HepG2 (cell line): ENCODE data around the gene CCDC87. TPM values are rescaled to one million over a fixed set of nuclear protein-coding genes. Genes with fewer than 3 reads are reported as not detected.
A peak's percentile ranks its signal among the peaks of the same experiment; 100 is the strongest.

Experiments used
- GATAD1 ChIP-seq: IDR thresholded peaks from 2 replicates; pipeline ENCODE4 v1.6.1; 2016; ENCODE audit warnings: missing genetic modification reagents, missing compliant biosample characterization
- KDM2A ChIP-seq: sonication (generic); formaldehyde crosslinking; IDR thresholded peaks from 2 replicates; pipeline ENCODE4 v1.4.0; 2020; ENCODE audit warnings: low read depth, missing genetic modification reagents, borderline replicate concordance
- KDM3A ChIP-seq: IDR thresholded peaks from 2 replicates; pipeline ENCODE4 v1.6.1; 2018; ENCODE audit warnings: low read depth, missing compliant biosample characterization
- MEIS2 ChIP-seq: sonication (generic); formaldehyde crosslinking; IDR thresholded peaks from 2 replicates; pipeline ENCODE4 v1.9.0; 2021; ENCODE audit warnings: mild to moderate bottlenecking, missing genetic modification reagents
- RAD21 ChIP-seq: fragments of 450-650 bp; formaldehyde crosslinking; IDR thresholded peaks from 2 replicates; pipeline ENCODE4 v1.5.0; 2020; ENCODE audit warnings: mild to moderate bottlenecking
- RBFOX2 ChIP-seq: fragments of 200-400 bp; formaldehyde crosslinking; IDR thresholded peaks from 2 replicates; pipeline ENCODE4 v1.6.1; 2017; ENCODE audit warnings: low read depth, mild to moderate bottlenecking, low read length
- ZFP36L1 ChIP-seq: sonication (generic); formaldehyde crosslinking; IDR thresholded peaks from 2 replicates; pipeline ENCODE4 v1.8.0; 2022; ENCODE audit warnings: mild to moderate bottlenecking, missing genetic modification reagents, moderate library complexity
- ZNF350 ChIP-seq: sonication (generic); formaldehyde crosslinking; IDR thresholded peaks from 2 replicates; pipeline ENCODE4 v1.4.0; 2020; ENCODE audit warnings: mild to moderate bottlenecking, low read depth, missing genetic modification reagents, borderline replicate concordance
- ZNF546 ChIP-seq: sonication (generic); formaldehyde crosslinking; conservative IDR thresholded peaks from 2 replicates; pipeline ENCODE4 v1.8.1; 2023; ENCODE audit warnings: mild to moderate bottlenecking, missing genetic modification reagents
- ZNF816 ChIP-seq: sonication (generic); formaldehyde crosslinking; IDR thresholded peaks from 2 replicates; pipeline ENCODE4 v1.8.0; 2022; ENCODE audit warnings: missing genetic modification reagents, mild to moderate bottlenecking, borderline replicate concordance
- polyA plus RNA-seq, 8 experiments: library from polyadenylated mRNA; depleted of rRNA in 3 of 8; stranded (reverse) in 7 of 8; unstranded in 1 of 8; fragments of >200 nt; fragmentation: Illumina TruSeq in 4 of 8; extraction: Trizol in 4 of 8; gene quantifications; 2 replicates each; pipeline versions ENCODE4 v1.2.1 to v1.2.3, GENCODE V29; 2011 to 2016; ENCODE audit warnings: low read depth in 4 of 8, missing spikeins in 1 of 8, mixed read lengths in 1 of 8; ENCODE audit not compliant: insufficient read depth in 1 of 8
- total RNA-seq, 5 experiments: library from RNA; depleted of rRNA; stranded (reverse); fragments of >200 nt; fragmentation: Illumina TruSeq; extraction: Trizol; gene quantifications; 2 replicates each; pipeline ENCODE4 v1.2.3, GENCODE V29; 2016; ENCODE audit warnings: low read depth in 1 of 5
- TF ChIP-seq, protein P1 (sequence below): IDR thresholded peaks from 2 replicates; pipeline ENCODE4 v1.6.1; 2016
- TF ChIP-seq, protein P2 (sequence below): IDR thresholded peaks from 2 replicates; pipeline ENCODE4 v1.6.1; 2018; ENCODE audit warnings: missing genetic modification reagents, mild to moderate bottlenecking, missing compliant biosample characterization
- TF ChIP-seq, protein P3 (sequence below): sonication (generic); formaldehyde crosslinking; IDR thresholded peaks from 2 replicates; pipeline ENCODE4 v1.8.0; 2022; ENCODE audit warnings: mild to moderate bottlenecking, missing genetic modification reagents
- TF ChIP-seq, protein P4 (sequence below): IDR thresholded peaks from 2 replicates; pipeline ENCODE4 v1.6.1; 2016; ENCODE audit warnings: mild to moderate bottlenecking
- TF ChIP-seq, protein P5 (sequence below): sonication (generic); formaldehyde crosslinking; IDR thresholded peaks from 2 replicates; pipeline ENCODE4 v1.4.0; 2020; ENCODE audit warnings: missing genetic modification reagents
- TF ChIP-seq, protein P6 (sequence below): sonication (generic); formaldehyde crosslinking; IDR thresholded peaks from 2 replicates; pipeline ENCODE4; 2020; ENCODE audit warnings: missing genetic modification reagents, mild to moderate bottlenecking, borderline replicate concordance

Gene CCDC87
- total and polyA plus RNA-seq, 2 of the 13 experiments (the other 11 are each of a cell fraction or from before 2014, with no cell fraction given): 0.05 to 0.42 TPM

DNA sequence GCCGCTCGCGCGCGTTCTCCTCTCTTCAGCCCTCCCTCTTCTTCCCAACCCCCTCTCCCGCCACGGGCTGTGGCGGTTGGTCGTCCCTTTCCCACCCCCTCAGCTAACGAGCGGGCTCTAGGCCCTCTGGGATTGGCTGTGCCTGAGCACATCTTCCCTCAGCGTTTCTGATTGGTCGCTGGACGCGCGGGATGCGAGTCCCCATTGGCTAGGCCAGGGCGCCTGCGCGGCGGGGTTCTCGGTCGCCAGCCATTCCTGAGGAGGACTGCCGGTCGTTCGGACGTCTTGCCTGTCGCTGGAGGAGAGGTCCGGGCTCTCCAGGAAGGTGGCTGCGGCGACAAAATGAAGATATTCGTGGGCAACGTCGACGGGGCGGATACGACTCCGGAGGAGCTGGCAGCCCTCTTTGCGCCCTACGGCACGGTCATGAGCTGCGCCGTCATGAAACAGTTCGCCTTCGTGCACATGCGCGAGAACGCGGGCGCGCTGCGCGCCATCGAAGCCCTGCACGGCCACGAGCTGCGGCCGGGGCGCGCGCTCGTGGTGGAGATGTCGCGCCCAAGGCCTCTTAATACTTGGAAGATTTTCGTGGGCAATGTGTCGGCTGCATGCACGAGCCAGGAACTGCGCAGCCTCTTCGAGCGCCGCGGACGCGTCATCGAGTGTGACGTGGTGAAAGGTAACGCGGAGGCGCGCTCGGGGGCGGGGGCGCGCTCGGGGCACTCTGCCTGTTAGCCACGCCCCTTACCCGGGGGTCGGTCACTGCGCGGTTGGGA lies 23.7 kb upstream of the CCDC87 start, which contains the start of gene RBM14 (continued):
- TF ChIP-seq MEIS2 (CRISPR knock-in tag) (peak; percentile 71), ZFP36L1 (CRISPR knock-in tag) (no peak), RAD21 (CRISPR knock-in tag) (0 out of 2 replicates have a peak, but pooled peaks have one; percentile 15), ZNF350 (CRISPR knock-in tag) (peak; percentile 88), ZNF816 (CRISPR knock-in tag) (no peak), RBFOX2 (peak; percentile 99), KDM2A (CRISPR knock-in tag) (peak; percentile 91), GATAD1 (CRISPR knock-in tag) (peak; percentile 90), KDM3A (CRISPR knock-in tag) (no peak; the same call in 1 of the 2 replicates), ZNF546 (peak; percentile 95)
- TF ChIP-seq, protein P1, sequence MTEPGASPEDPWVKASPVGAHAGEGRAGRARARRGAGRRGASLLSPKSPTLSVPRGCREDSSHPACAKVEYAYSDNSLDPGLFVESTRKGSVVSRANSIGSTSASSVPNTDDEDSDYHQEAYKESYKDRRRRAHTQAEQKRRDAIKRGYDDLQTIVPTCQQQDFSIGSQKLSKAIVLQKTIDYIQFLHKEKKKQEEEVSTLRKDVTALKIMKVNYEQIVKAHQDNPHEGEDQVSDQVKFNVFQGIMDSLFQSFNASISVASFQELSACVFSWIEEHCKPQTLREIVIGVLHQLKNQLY (CRISPR knock-in tag): no peak
- TF ChIP-seq, protein P2, sequence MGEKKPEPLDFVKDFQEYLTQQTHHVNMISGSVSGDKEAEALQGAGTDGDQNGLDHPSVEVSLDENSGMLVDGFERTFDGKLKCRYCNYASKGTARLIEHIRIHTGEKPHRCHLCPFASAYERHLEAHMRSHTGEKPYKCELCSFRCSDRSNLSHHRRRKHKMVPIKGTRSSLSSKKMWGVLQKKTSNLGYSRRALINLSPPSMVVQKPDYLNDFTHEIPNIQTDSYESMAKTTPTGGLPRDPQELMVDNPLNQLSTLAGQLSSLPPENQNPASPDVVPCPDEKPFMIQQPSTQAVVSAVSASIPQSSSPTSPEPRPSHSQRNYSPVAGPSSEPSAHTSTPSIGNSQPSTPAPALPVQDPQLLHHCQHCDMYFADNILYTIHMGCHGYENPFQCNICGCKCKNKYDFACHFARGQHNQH (CRISPR knock-in tag): peak; percentile 39; the same call in 1 of the 2 replicates
- TF ChIP-seq, protein P3, sequence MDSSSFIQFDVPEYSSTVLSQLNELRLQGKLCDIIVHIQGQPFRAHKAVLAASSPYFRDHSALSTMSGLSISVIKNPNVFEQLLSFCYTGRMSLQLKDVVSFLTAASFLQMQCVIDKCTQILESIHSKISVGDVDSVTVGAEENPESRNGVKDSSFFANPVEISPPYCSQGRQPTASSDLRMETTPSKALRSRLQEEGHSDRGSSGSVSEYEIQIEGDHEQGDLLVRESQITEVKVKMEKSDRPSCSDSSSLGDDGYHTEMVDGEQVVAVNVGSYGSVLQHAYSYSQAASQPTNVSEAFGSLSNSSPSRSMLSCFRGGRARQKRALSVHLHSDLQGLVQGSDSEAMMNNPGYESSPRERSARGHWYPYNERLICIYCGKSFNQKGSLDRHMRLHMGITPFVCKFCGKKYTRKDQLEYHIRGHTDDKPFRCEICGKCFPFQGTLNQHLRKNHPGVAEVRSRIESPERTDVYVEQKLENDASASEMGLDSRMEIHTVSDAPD (CRISPR knock-in tag): peak; percentile 76; the same call in 1 of the 2 replicates
- TF ChIP-seq, protein P4, sequence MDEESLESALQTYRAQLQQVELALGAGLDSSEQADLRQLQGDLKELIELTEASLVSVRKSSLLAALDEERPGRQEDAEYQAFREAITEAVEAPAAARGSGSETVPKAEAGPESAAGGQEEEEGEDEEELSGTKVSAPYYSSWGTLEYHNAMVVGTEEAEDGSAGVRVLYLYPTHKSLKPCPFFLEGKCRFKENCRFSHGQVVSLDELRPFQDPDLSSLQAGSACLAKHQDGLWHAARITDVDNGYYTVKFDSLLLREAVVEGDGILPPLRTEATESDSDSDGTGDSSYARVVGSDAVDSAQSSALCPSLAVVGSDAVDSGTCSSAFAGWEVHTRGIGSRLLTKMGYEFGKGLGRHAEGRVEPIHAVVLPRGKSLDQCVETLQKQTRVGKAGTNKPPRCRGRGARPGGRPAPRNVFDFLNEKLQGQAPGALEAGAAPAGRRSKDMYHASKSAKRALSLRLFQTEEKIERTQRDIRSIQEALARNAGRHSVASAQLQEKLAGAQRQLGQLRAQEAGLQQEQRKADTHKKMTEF: peak; percentile 78; the same call in 1 of the 2 replicates
- TF ChIP-seq, protein P5, sequence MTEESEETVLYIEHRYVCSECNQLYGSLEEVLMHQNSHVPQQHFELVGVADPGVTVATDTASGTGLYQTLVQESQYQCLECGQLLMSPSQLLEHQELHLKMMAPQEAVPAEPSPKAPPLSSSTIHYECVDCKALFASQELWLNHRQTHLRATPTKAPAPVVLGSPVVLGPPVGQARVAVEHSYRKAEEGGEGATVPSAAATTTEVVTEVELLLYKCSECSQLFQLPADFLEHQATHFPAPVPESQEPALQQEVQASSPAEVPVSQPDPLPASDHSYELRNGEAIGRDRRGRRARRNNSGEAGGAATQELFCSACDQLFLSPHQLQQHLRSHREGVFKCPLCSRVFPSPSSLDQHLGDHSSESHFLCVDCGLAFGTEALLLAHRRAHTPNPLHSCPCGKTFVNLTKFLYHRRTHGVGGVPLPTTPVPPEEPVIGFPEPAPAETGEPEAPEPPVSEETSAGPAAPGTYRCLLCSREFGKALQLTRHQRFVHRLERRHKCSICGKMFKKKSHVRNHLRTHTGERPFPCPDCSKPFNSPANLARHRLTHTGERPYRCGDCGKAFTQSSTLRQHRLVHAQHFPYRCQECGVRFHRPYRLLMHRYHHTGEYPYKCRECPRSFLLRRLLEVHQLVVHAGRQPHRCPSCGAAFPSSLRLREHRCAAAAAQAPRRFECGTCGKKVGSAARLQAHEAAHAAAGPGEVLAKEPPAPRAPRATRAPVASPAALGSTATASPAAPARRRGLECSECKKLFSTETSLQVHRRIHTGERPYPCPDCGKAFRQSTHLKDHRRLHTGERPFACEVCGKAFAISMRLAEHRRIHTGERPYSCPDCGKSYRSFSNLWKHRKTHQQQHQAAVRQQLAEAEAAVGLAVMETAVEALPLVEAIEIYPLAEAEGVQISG: peak; percentile 62
- TF ChIP-seq, protein P6, sequence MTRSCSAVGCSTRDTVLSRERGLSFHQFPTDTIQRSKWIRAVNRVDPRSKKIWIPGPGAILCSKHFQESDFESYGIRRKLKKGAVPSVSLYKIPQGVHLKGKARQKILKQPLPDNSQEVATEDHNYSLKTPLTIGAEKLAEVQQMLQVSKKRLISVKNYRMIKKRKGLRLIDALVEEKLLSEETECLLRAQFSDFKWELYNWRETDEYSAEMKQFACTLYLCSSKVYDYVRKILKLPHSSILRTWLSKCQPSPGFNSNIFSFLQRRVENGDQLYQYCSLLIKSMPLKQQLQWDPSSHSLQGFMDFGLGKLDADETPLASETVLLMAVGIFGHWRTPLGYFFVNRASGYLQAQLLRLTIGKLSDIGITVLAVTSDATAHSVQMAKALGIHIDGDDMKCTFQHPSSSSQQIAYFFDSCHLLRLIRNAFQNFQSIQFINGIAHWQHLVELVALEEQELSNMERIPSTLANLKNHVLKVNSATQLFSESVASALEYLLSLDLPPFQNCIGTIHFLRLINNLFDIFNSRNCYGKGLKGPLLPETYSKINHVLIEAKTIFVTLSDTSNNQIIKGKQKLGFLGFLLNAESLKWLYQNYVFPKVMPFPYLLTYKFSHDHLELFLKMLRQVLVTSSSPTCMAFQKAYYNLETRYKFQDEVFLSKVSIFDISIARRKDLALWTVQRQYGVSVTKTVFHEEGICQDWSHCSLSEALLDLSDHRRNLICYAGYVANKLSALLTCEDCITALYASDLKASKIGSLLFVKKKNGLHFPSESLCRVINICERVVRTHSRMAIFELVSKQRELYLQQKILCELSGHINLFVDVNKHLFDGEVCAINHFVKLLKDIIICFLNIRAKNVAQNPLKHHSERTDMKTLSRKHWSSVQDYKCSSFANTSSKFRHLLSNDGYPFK (CRISPR knock-in tag): peak; percentile 92
